GM18861 (cell line): ENCODE measurements around the gene PNLIP.

Experiments used
- ATAC-seq: cut with Tn5 transposase; IDR thresholded peaks from one replicate; pipeline ENCODE4 v1.9.1; 2021; ENCODE audit not compliant: unreplicated experiment

PNLIP gene

DNA sequence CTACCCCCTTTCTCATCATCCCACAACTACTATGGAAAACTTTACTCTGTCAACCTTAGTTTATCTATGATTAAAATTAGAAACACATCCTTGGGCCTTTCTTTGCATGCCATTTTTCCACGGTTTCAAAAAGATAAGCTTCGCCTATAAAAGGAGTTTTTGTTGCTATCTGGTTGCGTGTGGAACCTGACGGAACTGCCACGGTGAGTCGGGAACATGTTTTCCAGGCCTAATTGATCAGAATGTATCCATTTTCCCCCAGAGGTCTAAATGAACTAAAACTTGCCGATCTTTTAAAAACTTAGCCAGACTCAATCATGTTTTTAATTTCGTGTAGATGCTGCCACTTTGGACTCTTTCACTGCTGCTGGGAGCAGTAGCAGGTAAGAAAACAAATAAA lies at the start of gene PNLIP:
Gene PNLIP, plus strand, starts transcription at position 176 of the 400 bp plus-strand sequence. Its CDS starts 162 bp downstream, at position 338.
- no peak for ATAC-seq

DNA sequence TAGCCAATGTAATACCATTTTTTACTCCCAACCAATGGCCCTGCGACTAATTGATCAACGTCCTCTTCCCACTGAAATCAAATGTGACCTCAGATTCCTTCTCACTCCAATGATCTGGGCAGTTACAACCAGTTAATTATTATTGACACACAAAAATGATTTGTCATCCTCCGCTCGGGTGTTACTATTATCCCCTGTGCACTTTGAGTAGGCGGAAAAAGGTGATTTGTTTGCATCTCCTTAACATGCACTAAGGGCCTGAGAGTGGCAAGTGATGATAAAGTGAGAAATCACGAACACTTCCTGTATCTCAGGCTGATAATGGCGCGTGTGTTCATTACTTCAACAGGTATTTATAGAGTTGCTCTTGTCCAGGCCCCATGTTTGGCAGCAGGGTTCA lies 40.9 kb upstream of the PNLIP start:
- ATAC-seq, result no peak

DNA sequence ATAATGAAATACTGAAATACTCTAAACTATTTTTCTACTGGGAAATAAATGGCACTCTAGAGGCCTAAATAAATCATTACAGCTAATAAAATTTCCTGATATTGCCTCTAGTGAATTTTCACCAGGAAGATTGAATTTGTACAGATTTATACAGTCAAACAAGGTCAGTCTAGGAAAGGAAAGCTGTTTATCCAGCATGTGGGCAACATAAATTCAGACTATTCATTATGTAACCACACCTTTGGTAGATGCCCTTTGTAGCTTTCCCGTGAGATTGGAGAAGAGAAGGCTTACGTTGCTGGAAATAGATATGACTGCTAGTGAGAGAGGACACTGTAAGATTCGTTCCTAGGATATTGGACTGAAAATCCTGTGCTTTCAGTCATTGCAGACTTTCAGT lies 35.2 kb upstream of the PNLIP start:
- ATAC-seq, result no peak

DNA sequence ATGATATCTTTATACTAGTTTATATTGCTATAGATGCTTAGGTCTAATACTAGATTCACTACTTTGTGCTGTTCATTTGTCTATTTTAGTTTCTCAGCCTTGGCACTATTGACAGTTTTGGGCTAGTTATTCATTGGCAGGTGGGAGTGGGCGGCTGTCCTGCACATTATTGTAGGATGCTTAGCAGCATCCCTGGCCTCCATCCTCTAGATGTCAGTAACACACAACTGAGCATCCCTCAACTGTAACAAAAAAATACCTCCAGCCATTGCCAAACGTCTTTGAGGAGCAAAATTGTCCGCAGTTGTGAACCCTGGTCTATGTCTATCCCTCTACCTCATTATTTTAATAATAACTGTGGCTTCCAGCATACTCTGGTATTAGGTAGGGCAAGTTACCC lies 34.4 kb upstream of the PNLIP start:
- no peak for ATAC-seq

DNA sequence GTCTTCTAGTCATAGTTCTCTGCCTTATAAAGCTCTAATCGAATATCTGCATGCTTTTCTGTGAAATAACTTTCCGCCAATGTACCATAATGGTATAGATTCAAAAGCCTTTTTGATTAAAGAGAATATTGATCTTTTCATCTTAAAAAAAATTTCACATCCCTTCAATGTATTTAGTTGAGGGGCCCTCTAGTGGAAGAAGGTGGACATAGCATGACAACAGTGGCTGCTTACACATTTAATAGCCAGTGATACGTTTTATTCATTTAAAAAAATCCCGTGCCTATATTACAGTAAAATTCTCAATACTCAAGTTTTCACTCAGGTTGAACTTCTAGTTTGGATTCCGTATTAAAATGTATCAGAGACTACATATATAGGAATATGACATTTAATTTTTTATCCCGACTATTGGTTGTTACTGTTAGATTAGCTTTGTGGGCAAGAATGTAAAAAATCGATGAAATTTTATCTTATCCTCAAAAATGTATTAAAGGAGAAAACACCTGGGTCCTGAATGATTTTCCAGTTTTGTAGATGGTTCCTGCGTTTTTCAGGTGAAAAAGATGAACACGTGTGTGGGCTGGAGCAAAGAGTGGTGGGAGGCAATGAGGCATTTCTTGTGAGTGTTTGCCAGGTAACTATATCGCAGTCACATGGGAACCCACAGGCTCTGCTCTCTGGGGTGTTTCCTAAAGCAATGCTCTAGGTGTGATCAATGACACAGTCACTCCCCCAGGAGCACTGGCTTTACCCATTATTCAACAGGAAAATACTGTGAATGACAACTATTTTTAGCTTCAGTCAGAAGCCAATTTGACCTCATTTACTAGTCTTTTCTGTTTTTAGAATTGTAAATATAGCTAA lies 24.1 kb upstream of the PNLIP start:
- no peak for ATAC-seq

DNA sequence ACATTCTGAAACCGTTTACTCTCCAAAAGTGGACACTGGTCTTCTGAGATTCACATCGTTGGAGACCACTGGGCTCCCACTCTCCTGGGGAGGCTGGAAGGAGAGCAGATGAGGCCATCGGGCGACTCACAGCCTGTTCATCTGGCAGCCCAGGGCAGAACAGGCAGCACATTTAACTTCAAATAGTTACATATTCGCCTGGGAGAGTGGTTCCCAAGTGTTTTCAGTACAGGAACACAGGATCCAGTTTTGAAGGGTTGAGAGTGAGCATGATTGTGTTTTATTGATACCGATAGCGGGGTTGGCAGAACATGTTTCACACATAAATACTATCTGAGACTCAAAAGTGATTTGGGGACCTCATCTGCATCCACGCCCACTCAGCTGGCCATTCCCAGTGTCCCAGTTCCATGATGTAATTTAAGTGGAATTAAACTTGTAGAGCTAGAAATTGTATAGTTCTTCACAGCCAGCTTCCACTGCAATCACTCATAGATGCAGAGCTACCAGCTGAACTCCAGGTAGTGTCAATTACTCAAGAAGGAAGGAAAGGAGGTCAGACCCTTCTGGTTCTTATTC lies 22.8 kb upstream of the PNLIP start:
- no peak for ATAC-seq

DNA sequence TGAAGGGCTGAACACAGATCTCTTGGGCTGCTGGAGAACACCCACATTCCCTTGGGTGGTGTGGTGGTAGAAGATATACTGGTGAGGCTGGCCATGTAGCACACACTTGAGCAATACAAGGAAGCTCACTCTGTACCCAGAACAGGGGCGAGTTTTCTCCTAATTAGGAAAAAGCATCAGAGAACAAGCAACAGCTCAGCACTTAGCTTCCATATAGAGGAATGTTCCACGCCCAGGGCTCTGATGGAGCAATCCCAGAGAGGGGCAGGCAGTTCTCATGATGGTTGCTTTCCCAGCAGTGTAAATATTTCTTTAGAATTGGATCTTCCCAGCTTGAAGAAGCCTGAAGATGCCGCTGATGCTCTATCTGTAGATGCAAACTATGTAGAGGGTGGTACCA lies 21.0 kb upstream of the PNLIP start:
- no peak for ATAC-seq

DNA sequence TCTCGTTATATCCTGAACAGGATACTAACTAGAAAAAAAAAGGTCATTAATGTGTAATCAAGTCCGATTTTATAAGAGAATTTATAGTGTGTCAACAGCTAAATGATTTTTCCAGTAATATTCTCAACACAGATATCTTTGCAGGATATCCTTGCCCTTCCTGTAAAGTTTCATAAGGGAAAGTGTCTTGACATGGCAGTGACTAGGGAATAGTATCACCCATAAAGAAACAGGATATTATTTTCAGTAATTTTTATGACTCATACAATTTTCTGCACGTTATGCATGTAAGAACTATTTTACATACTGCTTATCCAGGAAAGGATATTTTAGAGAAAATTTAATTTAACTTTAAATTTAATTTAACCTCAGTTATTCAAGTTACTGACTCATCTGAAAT lies 19.5 kb upstream of the PNLIP start:
- ATAC-seq, result no peak

GRCh38 chr10:116536810-116537209 lies 8.9 kb upstream of the PNLIP start:
- ATAC-seq, result no peak

- no peak for ATAC-seq
These were observed 7.3 kb upstream of the PNLIP start for GRCh38 chr10:116538456-116538855.

- no peak for ATAC-seq
These were observed 6.7 kb upstream of the PNLIP start for GRCh38 chr10:116538992-116539391.

DNA sequence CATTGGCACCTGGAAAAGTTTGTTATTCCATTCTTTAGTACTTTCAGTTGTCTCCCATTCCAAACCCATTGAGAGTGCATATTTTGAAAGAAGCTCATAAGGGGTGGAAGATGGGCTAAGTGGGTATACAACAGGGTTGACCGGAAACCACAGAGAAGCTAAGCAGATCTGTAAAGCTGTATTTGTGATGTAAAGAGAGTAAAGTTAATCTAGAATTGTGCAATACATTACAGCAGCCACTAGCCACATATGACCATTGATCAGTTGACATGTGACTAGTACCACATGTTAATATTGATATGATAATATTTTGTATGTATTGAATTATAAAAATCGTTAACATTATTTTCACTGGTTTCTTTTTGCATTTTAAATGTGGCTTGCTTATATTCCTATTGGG lies 4.9 kb upstream of the PNLIP start:
- no peak for ATAC-seq

DNA sequence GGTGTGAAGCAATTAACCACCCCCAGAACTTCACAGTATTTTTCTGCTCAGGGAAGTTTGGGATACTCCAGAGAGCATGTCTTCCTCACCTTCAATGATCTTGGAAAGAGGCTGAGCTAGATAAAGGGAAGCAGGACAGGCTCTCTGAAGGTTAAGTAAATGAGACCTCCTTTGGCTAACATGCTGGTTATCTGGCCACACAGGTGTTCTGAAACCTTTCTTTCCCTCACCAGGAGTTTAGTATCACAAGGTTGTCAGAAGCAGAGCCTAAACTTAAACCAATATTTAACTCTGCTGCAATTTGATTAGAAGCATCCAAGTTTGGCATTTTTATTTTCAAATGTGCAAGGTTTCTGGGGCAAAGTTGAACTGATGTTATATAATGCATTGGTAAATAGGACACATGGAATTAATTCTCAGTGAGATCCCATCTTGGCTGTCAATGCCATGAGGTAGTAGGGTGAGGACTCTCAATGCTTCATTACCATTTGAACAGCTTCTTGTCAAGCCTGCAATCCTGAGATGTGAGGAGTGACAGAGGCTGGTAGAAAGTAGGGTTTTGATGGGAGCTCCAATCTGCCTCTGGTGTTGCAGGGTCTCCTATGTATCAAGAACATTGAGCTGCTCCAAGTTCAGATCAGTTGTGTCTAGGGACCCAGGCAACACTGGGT lies 3.6 kb upstream of the PNLIP start:
- no peak for ATAC-seq

DNA sequence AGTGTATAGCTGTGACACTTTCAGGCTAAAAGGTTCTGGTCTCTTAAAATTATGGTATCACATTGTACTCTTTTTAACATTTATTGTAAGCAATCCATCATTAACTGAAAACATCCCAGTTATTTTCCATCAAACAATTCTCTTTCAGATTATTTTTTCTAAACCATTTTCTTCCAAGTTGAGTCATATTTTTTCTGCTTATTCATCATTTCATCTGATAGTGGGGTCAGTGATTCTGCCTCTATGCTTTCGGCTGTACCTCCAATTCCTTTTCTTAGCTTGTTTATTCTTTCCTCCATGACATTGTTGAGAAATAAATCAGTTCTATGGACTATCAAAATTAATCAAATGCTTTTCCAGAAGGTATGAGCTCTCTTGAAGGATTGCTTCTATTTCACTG lies 609 bp upstream of the PNLIP start:
- no peak for ATAC-seq

DNA sequence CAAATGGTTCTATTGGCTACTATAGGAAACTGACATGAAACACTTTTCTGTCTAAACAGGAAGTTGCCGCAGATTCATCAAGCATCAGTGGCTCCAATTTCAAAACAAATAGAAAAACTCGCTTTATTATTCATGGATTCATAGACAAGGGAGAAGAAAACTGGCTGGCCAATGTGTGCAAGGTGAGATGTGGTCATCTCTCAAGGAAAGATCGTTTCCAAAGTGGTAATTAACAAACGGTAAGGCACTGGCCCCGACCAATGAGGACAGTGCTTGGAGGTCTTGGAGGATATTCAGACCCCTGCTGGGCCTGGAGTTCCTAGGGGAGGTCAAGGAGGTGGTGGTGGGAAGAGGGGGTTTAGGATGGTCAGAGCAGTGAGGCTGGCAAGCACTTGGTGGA lies 2.6 kb downstream of the PNLIP start:
- ATAC-seq, result no peak

- no peak for ATAC-seq
These were observed 7.7 kb downstream of the PNLIP start for GRCh38 chr10:116553378-116553980.

GRCh38 chr10:116554628-116555027 lies 8.9 kb downstream of the PNLIP start:
- no peak for ATAC-seq

GRCh38 chr10:116555880-116556279 lies 10.1 kb downstream of the PNLIP start:
- ATAC-seq, result no peak

DNA sequence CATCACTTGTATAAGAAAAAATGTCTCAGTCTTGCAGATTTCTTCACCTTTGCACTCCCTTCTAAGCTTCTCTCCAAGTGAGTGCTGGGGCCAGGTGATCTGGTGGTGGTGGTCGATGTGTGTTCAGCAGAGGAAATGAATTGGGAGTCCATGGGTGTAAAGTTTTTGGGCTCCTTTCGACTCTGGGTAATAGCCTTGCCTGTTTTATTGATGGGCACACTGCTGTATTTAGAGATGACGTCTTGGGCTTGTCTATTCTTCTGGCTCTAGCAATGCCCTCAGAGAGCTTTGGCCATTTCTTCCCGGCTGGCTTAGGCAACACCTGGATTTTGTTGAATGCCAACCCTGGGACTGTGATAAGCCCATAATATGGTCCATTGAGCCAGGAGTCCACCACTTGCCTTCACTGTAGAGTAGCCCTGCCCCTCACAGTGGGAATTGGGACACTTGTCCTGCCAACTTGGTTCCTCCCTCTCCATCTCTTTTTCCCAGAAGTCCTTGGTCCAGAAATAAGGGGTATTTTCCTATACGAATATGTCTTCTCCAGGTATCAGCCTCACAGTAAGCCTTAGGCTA lies 11.7 kb downstream of the PNLIP start:
- ATAC-seq, result no peak

DNA sequence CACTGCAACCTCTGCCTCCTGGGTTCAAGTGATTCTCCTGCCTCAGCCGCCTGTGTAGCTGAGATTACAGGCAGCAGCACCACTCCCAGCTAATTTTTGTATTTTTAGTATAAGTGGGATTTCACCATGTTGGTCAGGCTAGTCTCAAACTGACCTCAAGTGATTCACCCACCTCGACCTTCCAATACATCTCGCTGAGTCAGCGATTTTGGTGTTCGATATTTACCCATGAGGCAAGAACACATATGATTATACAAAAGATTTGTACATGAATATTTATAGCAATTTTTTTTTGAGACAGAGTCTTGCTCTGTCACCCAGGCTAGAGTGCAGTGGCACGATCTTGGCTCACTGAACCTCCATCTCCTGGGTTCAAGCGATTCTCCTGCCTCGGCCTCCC lies 19.8 kb downstream of the PNLIP start:
- ATAC-seq, result no peak

- ATAC-seq, result no peak
These were observed 21.2 kb downstream of the PNLIP start for GRCh38 chr10:116566932-116567331.
